Panc1 (cell line): ENCODE data around the gene PABPN1L.

Experiments
- SIN3A ChIP-seq: IDR thresholded peaks from 2 replicates; pipeline ENCODE4 v1.6.1; 2012; ENCODE audit warnings: low read depth, mild to moderate bottlenecking, low read length, moderate library complexity, borderline replicate concordance; ENCODE audit not compliant: insufficient read depth
- TCF7L2 ChIP-seq: IDR thresholded peaks from 2 replicates; pipeline ENCODE4 v1.6.1; 2011; ENCODE audit warnings: mild to moderate bottlenecking, low read depth, low read length, inconsistent platforms
- TF ChIP-seq, protein P1 (sequence below): fragments of 450-650 bp; IDR thresholded peaks from 2 replicates; pipeline ENCODE4 v1.5.1; 2017; ENCODE audit warnings: mild to moderate bottlenecking

DNA sequence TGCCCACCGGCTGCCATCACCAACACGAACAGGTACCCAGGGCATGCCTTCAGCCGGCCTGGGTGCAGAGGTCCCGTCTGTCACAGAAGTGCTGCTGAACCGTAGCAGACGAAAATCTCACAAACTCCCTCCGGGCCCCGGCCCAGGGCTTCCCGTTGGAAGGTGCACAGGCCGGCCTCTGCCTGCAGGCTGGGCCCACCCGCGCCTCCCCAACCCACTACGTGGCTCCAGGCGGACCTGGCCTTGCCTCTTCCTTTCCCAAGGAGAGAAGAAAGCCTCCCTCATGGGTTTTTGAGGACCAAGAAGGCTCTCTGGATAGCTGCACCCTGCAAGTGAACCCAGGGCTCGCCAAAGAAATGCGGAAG is 45.5 kb upstream of the PABPN1L start:
- no peak for TF ChIP-seq SIN3A
- TF ChIP-seq, protein P1, sequence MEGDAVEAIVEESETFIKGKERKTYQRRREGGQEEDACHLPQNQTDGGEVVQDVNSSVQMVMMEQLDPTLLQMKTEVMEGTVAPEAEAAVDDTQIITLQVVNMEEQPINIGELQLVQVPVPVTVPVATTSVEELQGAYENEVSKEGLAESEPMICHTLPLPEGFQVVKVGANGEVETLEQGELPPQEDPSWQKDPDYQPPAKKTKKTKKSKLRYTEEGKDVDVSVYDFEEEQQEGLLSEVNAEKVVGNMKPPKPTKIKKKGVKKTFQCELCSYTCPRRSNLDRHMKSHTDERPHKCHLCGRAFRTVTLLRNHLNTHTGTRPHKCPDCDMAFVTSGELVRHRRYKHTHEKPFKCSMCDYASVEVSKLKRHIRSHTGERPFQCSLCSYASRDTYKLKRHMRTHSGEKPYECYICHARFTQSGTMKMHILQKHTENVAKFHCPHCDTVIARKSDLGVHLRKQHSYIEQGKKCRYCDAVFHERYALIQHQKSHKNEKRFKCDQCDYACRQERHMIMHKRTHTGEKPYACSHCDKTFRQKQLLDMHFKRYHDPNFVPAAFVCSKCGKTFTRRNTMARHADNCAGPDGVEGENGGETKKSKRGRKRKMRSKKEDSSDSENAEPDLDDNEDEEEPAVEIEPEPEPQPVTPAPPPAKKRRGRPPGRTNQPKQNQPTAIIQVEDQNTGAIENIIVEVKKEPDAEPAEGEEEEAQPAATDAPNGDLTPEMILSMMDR = no peak
- no peak for TF ChIP-seq TCF7L2
